ENCODE results near the gene KIDINS220.

- TF ChIP-seq, protein P1, sequence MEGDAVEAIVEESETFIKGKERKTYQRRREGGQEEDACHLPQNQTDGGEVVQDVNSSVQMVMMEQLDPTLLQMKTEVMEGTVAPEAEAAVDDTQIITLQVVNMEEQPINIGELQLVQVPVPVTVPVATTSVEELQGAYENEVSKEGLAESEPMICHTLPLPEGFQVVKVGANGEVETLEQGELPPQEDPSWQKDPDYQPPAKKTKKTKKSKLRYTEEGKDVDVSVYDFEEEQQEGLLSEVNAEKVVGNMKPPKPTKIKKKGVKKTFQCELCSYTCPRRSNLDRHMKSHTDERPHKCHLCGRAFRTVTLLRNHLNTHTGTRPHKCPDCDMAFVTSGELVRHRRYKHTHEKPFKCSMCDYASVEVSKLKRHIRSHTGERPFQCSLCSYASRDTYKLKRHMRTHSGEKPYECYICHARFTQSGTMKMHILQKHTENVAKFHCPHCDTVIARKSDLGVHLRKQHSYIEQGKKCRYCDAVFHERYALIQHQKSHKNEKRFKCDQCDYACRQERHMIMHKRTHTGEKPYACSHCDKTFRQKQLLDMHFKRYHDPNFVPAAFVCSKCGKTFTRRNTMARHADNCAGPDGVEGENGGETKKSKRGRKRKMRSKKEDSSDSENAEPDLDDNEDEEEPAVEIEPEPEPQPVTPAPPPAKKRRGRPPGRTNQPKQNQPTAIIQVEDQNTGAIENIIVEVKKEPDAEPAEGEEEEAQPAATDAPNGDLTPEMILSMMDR (IDR thresholded peaks at IDR 0.05; ENCODE audit: borderline replicate concordance, extremely low read depth, low read length, poor library complexity, severe bottlenecking), result no peak
- no peak for TF ChIP-seq EZH2 (IDR thresholded peaks at IDR 0.05; ENCODE audit: borderline replicate concordance, low read depth, low read length, severe bottlenecking)
Observed at GRCh38 chr2:8851811-8852560, 14.6 kb upstream of the KIDINS220 start.
